CD14-positive monocyte (primary cell): ENCODE data around the gene GPRIN3. TPM values are rescaled to one million over a fixed set of nuclear protein-coding genes. Genes with fewer than 3 reads are reported as not detected.
"Not testable (repeated sequence)": the region's sequence is repeated elsewhere in the genome, so short reads cannot be mapped to it uniquely, and the experiment has no call there.

Source experiments
- DNase-seq, 3 donors: peaks; one replicate each; pipeline ENCODE4 v3.0.0-alpha.2; 2011 to 2022
- H2AFZ ChIP-seq: 2 replicates; pipeline ENCODE4 v1.6.0; 2012; ENCODE audit warnings: mild to moderate bottlenecking, low read depth, low read length, inconsistent platforms; ENCODE audit not compliant: insufficient read depth, poor library complexity, severe bottlenecking
- H3K27ac ChIP-seq, 2 donors: 1 replicate in 1 of 2; 2 replicates in 1 of 2; pipeline ENCODE4 v1.5.1; 2012 to 2013; ENCODE audit warnings: low read length in 2 of 2, control low read depth in 1 of 2, inconsistent platforms in 1 of 2, low read depth in 1 of 2, mild to moderate bottlenecking in 1 of 2
- H3K27me3 ChIP-seq, 2 donors: one replicate each; pipeline versions ENCODE4 v1.6.0 to v1.6.1; 2011 to 2013; ENCODE audit warnings: low read length in 2 of 2; ENCODE audit not compliant: control insufficient read depth in 2 of 2, insufficient read depth in 2 of 2
- H3K36me3 ChIP-seq, 2 donors: replicated peaks in 1 of 2; 1 replicate in 1 of 2; 2 replicates in 1 of 2; pipeline versions ENCODE4 v1.5.1 to v1.6.1; 2012 to 2013; ENCODE audit warnings: low read length in 2 of 2, control low read depth in 1 of 2, inconsistent platforms in 1 of 2, mild to moderate bottlenecking in 1 of 2; ENCODE audit not compliant: insufficient read depth in 2 of 2, control insufficient read depth in 1 of 2
- H3K4me1 ChIP-seq, 2 donors: 1 replicate in 1 of 2; 2 replicates in 1 of 2; pipeline versions ENCODE4 v1.5.1 to v1.6.1; 2012 to 2013; ENCODE audit warnings: low read length in 2 of 2, control low read depth in 1 of 2, inconsistent platforms in 1 of 2, mild to moderate bottlenecking in 1 of 2, moderate library complexity in 1 of 2; ENCODE audit not compliant: insufficient read depth in 2 of 2, control insufficient read depth in 1 of 2
- H3K4me2 ChIP-seq: replicated peaks from 2 replicates; pipeline ENCODE3; 2012; ENCODE audit warnings: low read length, moderate library complexity, mild to moderate bottlenecking; ENCODE audit not compliant: poor library complexity, severe bottlenecking; ENCODE audit errors: extremely low read depth
- H3K4me3 ChIP-seq, 3 experiments: fragments of 200-600 bp in 1 of 3; sonication (generic) in 1 of 3; replicated peaks in 1 of 3; 1 replicate in 2 of 3; 2 replicates in 1 of 3; pipeline ENCODE4 v1.5.1; 2011 to 2013; ENCODE audit warnings: low read length in 3 of 3, mild to moderate bottlenecking in 3 of 3, control low read depth in 2 of 3, low read depth in 2 of 3, inconsistent platforms in 1 of 3, moderate library complexity in 1 of 3
- H3K79me2 ChIP-seq: 2 replicates; pipeline ENCODE4 v1.6.0; 2012; ENCODE audit warnings: mild to moderate bottlenecking, control low read depth, inconsistent platforms, low read length, moderate library complexity; ENCODE audit not compliant: insufficient read depth
- H3K9ac ChIP-seq: 2 replicates; pipeline ENCODE4 v1.6.0; 2017; ENCODE audit warnings: low read length, mild to moderate bottlenecking; ENCODE audit not compliant: insufficient read depth, poor library complexity, severe bottlenecking
- H3K9me3 ChIP-seq, 2 donors: replicated peaks in 1 of 2; 1 replicate in 1 of 2; 2 replicates in 1 of 2; pipeline versions ENCODE4 v1.5.1 to v1.6.1; 2012 to 2013; ENCODE audit warnings: low read length in 2 of 2, control low read depth in 1 of 2; ENCODE audit not compliant: control insufficient read depth in 1 of 2, insufficient read depth in 1 of 2
- H4K20me1 ChIP-seq: 2 replicates; pipeline ENCODE4 v1.6.0; 2012; ENCODE audit warnings: mild to moderate bottlenecking, low read length, control low read depth, moderate library complexity; ENCODE audit not compliant: insufficient read depth
- H3K27ac Mint-ChIP-seq, 7 donors: one replicate each; pipeline ENCODE4 v1.8.0; 2020; ENCODE audit warnings: mild to moderate bottlenecking in 7 of 7, mixed read lengths in 7 of 7, moderate library complexity in 6 of 7, inconsistent platforms in 2 of 7
- H3K27me3 Mint-ChIP-seq, 3 donors: one replicate each; pipeline ENCODE4 v1.8.0; 2021 to 2022; ENCODE audit warnings: low read depth in 3 of 3, mild to moderate bottlenecking in 3 of 3, mixed read lengths in 3 of 3, moderate library complexity in 3 of 3, inconsistent platforms in 1 of 3
- H3K36me3 Mint-ChIP-seq, 2 donors: one replicate each; pipeline ENCODE4 v1.8.0; 2020; ENCODE audit warnings: mixed read lengths in 2 of 2, inconsistent platforms in 1 of 2, mild to moderate bottlenecking in 1 of 2
- H3K4me1 Mint-ChIP-seq: one replicate; pipeline ENCODE4 v1.8.0; 2020; ENCODE audit warnings: mild to moderate bottlenecking, mixed read lengths
- H3K4me3 Mint-ChIP-seq, 2 donors: one replicate each; pipeline ENCODE4 v1.8.0; 2020; ENCODE audit warnings: mild to moderate bottlenecking in 2 of 2, mixed read lengths in 2 of 2, moderate library complexity in 1 of 2
- H3K9me3 Mint-ChIP-seq, 7 donors: one replicate each; pipeline ENCODE4 v1.8.0; 2020 to 2022; ENCODE audit warnings: mixed read lengths in 7 of 7, mild to moderate bottlenecking in 6 of 7, moderate library complexity in 6 of 7, inconsistent platforms in 2 of 7
- WGBS: methylation state at CpG from one replicate; pipeline ENCODE4 v1.1.5; 2013; ENCODE audit warnings: missing lambda C conversion rate; ENCODE audit not compliant: insufficient coverage; 5-methylcytosine and 5-hydroxymethylcytosine counted together
- intact Hi-C, 2 donors: fragments of 100-400 bp; cut with micrococcal nuclease; formaldehyde crosslinking; loops; one replicate each; pipeline versions ENCODE4 v1.15.0 to v1.15.1; 2023
- polyA plus RNA-seq, 3 donors: library from polyadenylated mRNA; depleted of rRNA in 1 of 3; unstranded in 2 of 3; stranded (reverse) in 1 of 3; fragments of 300-500 nt in 2 of 3; fragments of >200 nt in 1 of 3; fragmentation: Illumina TruSeq in 2 of 3; gene quantifications; 1 replicate in 2 of 3; 2 replicates in 1 of 3; pipeline ENCODE4 v1.2.3, GENCODE V29; 2012 to 2021
- TF ChIP-seq, protein P1 (sequence below): fragments of 200-600 bp; IDR thresholded peaks from one replicate; pipeline ENCODE4 v1.8.0; 2022; ENCODE audit warnings: antibody characterized with exemption, mild to moderate bottlenecking

The GPRIN3 gene
- polyA plus RNA-seq, 3 donors: 1.1 to 3.3 (median 2.3) TPM

DNA sequence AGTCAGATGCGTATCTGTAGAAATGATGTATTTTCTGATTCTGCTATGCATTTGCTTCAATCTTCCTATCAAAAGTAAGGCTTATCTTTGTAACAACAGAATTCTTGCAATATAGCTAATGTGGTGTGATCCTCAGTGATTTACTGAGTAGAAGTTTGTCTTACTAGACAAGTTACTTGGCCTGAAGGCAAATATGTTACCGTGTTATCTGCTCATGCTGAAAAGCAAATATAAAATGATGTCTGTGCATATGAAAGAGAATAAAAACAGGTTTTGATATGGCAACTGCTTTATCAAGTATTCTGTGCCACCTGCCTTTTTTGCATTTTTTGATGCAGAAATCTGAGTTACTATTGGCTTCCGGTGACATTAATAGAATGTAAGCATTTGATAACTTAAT is 103.7 kb downstream of the GPRIN3 start:
- peaks cover 0 to 9% (median 2%) of the 10 kb centered on the region in 7 donors for H3K9me3 Mint-ChIP-seq
- no peak for DNase-seq
- no peak overlapping the region for H3K27ac Mint-ChIP-seq
- Histone ChIP-seq H4K20me1 (no peaks in the 10 kb centered on the region), H3K27me3 (no peaks in the 10 kb centered on the region), H3K4me2 (no peak overlapping the region), H2AFZ (no peak overlapping the region), H3K4me1 (no peaks in the 10 kb centered on the region), H3K79me2 (no peaks in the 10 kb centered on the region), H3K27ac (no peak overlapping the region), H3K4me3 (no peak overlapping the region), H3K9ac (no peak overlapping the region), H3K9me3 (peaks cover 0 to 2% of the 10 kb centered on the region in 2 donors), H3K36me3 (no peaks in the 10 kb centered on the region)
- no CpG with 5 or more reads among the region's 3 CpGs for WGBS
- TF ChIP-seq, protein P1, sequence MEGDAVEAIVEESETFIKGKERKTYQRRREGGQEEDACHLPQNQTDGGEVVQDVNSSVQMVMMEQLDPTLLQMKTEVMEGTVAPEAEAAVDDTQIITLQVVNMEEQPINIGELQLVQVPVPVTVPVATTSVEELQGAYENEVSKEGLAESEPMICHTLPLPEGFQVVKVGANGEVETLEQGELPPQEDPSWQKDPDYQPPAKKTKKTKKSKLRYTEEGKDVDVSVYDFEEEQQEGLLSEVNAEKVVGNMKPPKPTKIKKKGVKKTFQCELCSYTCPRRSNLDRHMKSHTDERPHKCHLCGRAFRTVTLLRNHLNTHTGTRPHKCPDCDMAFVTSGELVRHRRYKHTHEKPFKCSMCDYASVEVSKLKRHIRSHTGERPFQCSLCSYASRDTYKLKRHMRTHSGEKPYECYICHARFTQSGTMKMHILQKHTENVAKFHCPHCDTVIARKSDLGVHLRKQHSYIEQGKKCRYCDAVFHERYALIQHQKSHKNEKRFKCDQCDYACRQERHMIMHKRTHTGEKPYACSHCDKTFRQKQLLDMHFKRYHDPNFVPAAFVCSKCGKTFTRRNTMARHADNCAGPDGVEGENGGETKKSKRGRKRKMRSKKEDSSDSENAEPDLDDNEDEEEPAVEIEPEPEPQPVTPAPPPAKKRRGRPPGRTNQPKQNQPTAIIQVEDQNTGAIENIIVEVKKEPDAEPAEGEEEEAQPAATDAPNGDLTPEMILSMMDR: no peak
- H3K36me3 Mint-ChIP-seq: no peaks in the 10 kb centered on the region
- H3K27me3 Mint-ChIP-seq: peaks cover 0 to 2% (median 0%) of the 10 kb centered on the region in 3 donors
- intact Hi-C loops: no loop called here
- H3K4me3 Mint-ChIP-seq: no peak overlapping the region
- no peaks in the 10 kb centered on the region for H3K4me1 Mint-ChIP-seq

DNA sequence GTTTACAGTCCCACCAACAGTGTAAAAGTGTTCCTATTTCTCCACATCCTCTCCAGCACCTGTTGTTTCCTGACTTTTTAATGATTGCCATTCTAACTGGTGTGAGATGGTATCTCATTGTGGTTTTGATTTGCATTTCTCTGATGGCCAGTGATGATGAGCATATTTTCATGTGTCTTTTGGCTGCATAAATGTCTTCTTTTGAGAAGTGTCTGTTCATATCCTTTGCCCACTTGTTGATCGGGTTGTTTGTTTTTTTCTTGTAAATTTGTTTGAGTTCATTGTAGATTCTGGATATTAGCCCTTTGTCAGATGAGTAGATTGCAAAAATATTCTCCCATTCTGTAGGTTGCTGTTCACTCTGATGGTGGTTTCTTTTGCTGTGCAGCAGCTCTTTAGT is 108.2 kb downstream of the GPRIN3 start:
- not testable (repeated sequence) for H3K4me1 Mint-ChIP-seq

More for the DNA sequence above, 108.2 kb downstream of the GPRIN3 start:
- H3K79me2 ChIP-seq, DNase-seq, H3K9me3 ChIP-seq, intact Hi-C loops, H3K4me1 ChIP-seq, H3K4me3 Mint-ChIP-seq, H3K9ac ChIP-seq, H3K27me3 Mint-ChIP-seq, H4K20me1 ChIP-seq, H2AFZ ChIP-seq, H3K27ac ChIP-seq, H3K36me3 ChIP-seq, H3K4me3 ChIP-seq, H3K27me3 ChIP-seq, H3K36me3 Mint-ChIP-seq, H3K9me3 Mint-ChIP-seq, H3K27ac Mint-ChIP-seq, H3K4me2 ChIP-seq: not testable (repeated sequence)
- WGBS: no CpG with 5 or more reads among the region's 1 CpG
